Hindlimb muscle (tissue), 1 donor: ENCODE data around the gene ZBTB46. TPM values are rescaled to one million over a fixed set of nuclear protein-coding genes. Genes with fewer than 3 reads are reported as not detected.

Experiments used
- DNase-seq: peaks from one replicate; pipeline ENCODE4 v3.0.0-alpha.2; 2013
- polyA plus RNA-seq: library from polyadenylated mRNA; unstranded; fragments of 120-200 nt; gene quantifications from one replicate; pipeline ENCODE4 v1.2.1, GENCODE V29; 2013; ENCODE audit not compliant: insufficient read length

ZBTB46 gene
- polyA plus RNA-seq, 1 donor: 24.7 TPM

DNA sequence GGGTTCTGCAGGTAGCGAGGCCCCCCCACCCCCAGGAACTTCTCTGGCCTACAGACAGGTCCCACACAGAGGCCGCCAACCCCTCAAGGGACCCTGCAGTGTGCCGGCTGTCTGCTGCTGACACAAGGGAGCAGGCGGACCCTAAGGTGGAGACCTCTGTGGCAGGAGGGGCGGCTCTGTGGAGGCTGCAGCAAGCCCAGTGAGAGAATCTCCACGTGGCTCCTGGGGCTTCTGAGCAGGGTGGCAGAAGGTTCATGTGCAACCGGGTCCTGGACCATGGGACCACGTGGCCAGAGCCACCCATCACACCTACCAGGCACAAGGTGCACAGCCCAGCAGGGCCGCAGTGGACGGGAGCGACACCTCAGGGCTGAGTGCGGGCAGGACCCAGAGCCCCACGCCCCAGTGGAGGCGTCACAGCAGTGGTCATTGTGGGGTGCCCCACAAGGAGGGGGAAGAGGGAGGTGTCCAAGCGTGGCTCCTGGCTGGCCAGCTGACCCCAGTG, 127.5 kb downstream of the ZBTB46 start:
- no peak for DNase-seq

DNA sequence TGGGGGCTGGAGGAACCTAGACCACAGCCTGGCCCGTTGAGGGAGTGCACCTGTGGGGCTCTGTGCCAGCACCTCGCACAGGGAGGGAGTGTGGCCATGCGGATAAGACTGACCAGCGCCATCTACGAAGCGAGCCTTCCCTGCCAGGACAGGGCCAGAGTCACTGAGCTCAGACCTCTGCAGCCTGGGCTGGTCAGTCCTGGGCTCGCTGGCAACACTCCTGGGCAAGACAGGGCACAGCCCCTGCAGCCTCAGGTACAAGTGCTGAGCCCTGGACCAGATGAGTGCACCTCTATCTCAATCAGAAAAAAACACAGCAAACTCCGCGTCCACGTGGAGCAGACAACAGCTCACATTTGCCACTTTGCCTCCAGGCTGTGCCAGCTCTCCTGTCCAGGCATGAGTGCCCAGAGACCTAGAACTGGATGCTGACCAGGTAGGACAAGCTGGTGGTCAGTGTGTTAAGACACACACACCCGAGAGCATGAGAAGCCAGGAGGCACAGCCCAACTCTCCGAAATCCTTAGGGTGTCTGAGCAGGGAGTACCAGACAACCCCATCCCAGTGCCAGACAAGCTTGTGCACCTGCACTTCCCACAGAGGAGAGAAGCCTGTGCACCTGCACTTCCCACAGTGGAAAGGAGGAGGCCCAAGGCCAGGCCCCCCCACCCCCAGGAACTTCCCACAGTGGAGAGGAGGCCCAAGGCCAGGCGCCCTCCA, 128.2 kb downstream of the ZBTB46 start:
- no peak for DNase-seq

DNA sequence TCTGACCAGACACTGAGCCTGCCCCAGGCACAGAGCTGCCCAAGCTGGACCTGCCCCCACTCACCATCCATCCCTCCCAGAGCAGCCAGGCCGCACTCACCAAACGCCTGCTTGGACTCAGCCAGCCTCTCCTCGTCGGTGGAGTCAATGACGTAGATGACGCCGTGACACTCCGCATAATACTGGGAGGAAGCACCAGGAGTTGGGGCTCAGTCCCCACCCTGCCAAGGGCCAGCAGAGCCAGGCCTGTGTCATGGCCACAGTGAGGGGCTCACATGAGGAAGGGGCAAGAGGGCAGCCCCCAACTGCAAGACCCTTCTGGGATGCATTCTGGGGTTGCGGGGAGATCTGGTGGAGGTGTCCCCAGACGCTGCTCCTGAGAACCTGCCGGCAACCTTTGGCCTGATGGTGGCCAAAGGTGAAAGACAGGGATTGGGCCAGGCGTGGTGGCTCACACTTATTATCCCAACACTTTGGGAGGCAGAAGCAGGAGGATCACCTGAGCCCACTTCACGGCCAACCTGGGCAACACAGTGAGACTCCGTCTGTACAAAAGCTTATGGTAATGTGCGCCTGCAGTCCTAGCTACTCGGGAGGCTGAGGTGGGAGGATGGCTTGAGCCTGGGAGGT, 128.9 kb downstream of the ZBTB46 start:
- no peak for DNase-seq

DNA sequence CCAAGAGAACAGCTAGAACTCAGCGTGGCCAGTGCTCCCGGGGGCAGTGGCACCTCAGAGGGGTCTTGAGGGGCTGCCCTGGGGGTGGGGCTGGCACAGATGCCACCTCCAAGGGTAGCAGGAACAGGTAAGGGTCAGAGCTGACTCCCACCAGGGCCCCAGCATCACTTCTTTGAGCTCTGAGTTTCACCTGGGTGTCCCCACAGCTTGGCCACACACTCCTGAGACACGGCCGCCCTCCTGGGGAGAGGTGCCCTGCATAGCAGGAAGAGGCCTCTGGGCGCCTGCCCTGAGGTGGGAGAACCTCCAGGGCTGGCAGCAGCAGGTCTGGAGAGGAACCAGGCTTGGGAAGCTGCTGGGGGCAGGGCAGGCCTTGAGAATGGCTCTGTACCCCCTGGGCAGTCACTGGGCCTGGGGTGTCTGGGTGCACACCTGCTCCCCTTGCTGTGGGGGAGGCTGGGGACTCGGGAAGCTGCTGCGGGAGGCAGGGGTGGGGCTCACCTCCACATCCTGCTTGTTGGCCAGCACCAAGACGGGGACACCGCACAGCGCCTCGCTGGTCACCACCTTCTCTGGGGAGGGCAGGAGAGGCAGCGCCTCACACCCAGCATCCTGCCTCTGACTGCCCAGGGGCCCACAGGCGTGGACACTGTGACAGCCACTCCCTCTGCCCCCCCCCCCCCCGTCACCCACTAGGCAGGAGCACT, 129.6 kb downstream of the ZBTB46 start:
- no peak for DNase-seq

DNA sequence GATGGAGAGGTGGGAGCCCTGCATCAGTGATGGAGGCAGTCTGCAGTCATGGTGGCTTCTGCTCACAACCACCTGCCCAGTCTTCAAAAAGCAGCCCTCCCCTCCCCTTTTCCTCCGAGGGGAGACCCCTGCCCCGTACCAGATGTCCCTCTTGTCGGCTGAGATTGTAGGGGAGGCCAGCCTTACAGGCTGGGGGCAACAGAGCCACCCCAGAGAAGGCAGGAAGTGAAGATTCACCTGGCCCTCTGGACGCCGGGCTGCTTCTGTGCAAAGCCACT, 130.1 kb downstream of the ZBTB46 start:
- no peak for DNase-seq

DNA sequence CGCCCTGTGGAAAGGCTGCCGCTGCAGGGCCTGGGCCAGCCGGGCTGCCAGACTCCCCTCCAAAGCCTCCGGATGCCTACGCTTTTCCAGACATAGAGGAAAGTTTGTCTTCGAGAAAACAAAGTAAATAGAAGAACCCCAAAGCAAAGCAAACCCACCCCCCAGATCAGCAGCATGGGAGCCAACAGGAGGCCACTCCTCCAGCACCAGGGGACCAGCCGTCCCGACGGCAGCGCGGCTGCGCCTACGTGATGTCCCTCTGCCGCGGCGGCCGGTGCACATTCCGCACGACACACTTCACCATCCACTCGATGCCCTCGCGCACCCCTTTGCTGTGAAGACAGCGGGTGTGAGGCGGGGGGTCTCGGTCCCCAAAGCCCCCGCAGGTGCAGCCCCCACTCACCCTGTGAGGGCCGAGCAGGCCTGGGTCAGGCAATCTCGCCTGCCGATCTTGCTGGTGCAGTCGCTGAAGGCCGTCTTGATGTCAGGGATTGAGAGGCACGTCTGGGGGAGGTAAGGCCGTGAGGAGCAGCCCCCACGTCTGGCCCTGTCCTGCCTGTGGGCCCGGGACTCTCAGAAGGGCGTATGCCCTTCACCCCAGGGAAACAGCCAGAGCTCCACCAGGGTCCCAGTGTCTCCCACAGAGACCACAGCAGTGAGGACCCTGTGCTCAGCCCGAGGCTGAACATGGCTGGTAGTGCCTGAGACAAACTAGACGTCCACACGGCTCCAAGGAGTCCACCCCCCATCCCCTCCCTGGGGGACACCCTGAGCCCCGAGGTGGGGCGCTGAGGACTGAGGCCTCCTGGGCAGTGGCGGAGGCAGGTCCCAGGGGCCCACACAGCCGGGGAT, 130.6 kb downstream of the ZBTB46 start:
- no peak for DNase-seq

DNA sequence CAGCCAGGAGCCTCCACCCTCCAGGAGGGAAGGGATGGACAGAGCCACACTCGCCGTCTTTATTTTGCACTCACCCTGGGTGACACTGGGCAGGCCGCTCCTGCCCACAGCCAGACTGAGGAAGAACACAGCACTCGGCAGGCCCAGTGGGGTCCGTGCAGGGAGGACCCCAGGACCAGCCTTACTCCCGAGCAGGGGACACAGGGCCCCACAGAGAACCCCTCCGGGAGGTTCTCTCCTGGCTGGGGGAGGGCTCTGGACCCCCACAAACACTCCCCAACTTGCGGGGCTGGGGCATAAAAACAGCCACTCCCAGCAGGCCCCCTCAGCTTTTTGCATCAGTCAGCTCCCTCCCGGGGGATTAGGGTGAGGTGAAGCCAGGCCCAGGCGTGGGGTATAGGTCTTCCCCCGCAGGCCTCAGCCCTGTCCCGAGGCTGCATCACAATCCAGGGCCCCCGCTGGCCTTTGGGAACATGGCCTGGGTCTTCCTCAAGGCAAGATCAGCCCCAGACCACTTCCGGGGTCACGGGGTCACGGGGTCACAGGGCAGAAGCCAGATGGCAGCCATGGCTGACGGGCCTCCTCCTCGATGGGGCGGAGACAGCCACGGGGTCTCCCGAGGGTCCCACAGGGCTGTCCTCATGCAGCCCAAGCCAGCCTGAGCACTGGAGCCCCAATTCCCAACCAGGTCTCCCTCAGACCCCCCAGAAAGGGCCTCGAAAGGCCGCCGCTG, 131.4 kb downstream of the ZBTB46 start:
- no peak for DNase-seq

DNA sequence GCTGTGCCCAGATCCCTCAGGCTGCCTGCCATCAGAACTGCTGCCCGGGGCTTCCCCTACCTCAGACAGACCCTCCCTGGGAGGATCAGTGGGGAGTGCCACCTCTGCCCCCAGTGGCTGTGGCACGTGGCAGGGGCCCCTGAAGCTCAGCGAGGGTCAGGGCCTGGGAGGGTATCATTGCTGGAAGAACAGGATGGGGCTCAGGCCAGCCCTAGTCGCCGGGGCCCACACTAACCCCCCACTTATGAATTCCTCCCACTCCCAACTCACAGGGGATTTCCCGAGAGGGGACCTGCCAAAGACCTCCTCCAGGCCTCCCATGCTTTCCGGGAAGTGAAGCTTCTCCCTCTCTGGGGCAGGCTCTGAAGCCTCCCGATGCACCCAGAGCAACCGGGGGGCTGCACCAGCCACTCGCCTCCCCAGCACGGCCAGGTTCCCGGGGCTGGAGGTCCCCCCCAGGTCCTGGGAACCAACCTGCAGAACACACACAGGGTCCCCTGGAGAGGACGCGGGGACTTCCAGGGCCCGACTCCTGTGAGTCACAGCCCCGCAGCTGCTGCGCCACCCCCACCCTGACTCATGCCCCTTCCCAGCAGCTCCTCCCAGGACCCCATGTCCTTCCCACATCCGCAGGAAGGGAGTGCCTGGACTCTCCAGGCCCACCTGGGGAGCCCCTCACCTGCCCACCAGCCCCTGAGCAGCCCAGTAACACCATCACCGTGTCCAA, 132.2 kb downstream of the ZBTB46 start:
- DNase-seq: no peak

DNA sequence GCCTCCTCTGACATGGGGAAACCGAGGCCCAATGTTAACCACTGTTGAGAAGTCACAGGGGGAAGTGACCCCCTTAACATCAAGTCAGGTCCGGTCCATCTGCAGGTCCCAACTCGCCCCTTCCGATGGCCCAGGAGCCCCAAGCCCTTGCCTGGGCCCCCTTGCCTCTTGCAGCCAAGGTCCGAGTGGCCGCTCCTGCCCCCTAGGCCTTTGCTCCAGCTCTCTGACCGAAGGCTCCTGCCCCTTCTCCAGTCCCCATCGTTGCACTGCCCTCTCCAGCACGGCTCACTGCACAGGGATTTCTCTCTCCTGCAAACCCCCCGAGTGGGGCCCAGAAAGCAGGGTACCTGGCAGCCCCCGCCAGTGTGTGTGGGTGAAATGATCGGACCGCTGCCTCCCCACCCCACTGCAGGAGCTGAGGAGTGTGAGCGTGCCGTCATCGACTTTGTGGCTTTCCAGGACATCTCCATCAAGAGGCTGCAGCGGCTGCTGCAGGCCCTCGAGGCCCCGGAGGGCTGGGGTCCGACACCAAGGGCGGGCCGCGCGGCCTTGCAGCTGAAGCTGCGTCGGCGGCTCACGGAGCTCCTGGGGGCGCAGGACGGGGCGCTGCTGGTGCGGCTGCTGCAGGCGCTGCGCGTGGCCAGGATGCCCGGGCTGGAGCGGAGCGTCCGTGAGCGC, 133.1 kb downstream of the ZBTB46 start:
- DNase-seq: no peak

DNA sequence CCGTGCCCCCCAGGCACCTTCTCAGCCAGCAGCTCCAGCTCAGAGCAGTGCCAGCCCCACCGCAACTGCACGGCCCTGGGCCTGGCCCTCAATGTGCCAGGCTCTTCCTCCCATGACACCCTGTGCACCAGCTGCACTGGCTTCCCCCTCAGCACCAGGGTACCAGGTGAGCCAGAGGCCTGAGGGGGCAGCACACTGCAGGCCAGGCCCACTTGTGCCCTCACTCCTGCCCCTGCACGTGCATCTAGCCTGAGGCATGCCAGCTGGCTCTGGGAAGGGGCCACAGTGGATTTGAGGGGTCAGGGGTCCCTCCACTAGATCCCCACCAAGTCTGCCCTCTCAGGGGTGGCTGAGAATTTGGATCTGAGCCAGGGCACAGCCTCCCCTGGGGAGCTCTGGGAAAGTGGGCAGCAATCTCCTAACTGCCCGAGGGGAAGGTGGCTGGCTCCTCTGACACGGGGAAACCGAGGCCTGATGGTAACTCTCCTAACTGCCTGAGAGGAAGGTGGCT, 133.7 kb downstream of the ZBTB46 start:
- no peak for DNase-seq

DNA sequence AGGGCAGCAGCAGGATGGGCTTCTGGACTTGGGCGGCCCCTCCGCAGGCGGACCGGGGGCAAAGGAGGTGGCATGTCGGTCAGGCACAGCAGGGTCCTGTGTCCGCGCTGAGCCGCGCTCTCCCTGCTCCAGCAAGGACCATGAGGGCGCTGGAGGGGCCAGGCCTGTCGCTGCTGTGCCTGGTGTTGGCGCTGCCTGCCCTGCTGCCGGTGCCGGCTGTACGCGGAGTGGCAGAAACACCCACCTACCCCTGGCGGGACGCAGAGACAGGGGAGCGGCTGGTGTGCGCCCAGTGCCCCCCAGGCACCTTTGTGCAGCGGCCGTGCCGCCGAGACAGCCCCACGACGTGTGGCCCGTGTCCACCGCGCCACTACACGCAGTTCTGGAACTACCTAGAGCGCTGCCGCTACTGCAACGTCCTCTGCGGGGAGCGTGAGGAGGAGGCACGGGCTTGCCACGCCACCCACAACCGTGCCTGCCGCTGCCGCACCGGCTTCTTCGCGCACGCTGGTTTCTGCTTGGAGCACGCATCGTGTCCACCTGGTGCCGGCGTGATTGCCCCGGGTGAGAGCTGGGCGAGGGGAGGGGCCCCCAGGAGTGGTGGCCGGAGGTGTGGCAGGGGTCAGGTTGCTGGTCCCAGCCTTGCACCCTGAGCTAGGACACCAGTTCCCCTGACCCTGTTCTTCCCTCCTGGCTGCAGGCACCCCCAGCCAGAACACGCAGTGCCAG, 134.3 kb downstream of the ZBTB46 start, which contains the start of gene TNFRSF6B:
TNFRSF6B (plus strand) TSS at position 25 of the 729 bp plus-strand sequence; CDS start at position 141, 116 bp downstream.
- no peak for DNase-seq

DNA sequence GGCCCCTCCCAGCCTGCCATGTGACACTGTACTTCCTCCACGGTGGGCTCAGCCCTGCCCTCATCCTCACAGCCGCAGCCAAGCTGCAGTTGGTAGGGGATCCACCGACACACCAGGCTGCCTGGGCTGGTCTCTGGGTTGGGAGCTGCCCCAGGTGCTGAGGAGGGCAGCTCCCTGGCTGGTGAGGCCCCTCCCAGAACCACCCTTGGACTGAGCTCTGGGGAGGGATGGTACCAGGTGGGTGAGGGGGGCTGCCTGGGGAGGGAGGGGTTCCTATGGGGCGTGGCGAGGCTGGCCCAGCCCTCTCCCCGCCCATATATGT, 134.8 kb downstream of the ZBTB46 start:
- no peak for DNase-seq

DNA sequence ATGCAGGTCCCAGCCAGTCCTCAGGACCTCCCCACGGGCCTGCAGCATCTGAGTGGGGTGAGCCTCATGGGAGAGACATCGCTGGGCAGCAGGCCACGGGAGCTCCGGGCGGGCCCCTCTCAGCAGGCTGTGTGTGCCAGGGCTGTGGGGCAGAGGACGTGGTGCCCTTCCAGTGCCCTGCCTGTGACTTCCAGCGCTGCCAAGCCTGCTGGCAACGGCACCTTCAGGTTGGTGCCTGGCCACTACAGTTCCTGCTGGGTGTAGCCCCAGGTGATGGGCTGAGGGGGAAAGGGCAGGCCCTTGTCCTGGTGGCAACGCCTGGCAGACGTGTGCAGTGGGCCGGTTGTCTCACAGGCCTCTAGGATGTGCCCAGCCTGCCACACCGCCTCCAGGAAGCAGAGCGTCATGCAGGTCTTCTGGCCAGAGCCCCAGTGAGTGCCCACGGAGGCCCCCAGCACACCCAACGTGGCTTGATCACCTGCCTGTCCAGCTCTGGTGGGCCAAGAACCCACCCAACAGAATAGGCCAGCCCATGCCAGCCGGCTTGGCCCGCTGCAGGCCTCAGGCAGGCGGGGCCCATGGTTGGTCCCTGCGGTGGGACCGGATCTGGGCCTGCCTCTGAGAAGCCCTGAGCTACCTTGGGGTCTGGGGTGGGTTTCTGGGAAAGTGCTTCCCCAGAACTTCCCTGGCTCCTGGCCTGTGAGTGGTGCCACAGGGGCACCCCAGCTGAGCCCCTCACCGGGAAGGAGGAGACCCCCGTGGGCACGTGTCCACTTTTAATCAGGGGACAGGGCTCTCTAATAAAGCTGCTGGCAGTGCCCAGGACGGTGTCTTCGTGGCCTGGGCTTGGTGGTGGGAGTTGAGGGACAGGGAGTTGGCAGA, 135.4 kb downstream of the ZBTB46 start:
- no peak for DNase-seq

DNA sequence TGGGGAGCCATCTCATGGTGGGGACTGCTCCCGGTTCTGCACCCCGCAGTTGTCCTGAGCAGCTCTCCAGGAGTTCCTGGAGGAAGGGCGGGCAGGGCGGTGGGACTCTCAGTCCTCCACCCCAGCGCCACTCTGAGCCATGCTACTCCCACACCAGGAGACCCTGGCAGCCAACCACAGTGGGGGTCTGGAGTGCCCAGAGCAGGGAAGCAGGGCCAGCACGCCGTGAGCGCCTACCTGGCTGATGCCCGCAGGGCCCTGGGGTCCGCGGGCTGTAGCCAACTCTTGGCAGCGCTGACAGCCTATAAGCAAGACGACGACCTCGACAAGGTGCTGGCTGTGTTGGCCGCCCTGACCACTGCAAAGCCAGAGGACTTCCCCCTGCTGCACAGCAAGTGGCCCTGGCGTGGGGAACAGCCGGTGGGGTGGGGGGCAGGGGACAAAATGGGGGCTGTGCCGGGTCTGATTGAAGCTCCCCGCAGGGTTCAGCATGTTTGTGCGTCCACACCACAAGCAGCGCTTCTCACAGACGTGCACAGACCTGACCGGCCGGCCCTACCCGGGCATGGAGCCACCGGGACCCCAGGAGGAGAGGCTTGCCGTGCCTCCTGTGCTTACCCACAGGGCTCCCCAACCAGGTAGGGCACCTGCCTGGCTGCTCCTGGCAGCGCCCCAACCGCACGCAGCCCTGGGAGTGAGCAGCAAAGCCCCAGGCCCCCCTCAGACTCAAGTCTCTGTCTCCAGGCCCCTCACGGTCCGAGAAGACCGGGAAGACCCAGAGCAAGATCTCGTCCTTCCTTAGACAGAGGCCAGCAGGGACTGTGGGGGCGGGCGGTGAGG, 136.3 kb downstream of the ZBTB46 start:
- DNase-seq: no peak

DNA sequence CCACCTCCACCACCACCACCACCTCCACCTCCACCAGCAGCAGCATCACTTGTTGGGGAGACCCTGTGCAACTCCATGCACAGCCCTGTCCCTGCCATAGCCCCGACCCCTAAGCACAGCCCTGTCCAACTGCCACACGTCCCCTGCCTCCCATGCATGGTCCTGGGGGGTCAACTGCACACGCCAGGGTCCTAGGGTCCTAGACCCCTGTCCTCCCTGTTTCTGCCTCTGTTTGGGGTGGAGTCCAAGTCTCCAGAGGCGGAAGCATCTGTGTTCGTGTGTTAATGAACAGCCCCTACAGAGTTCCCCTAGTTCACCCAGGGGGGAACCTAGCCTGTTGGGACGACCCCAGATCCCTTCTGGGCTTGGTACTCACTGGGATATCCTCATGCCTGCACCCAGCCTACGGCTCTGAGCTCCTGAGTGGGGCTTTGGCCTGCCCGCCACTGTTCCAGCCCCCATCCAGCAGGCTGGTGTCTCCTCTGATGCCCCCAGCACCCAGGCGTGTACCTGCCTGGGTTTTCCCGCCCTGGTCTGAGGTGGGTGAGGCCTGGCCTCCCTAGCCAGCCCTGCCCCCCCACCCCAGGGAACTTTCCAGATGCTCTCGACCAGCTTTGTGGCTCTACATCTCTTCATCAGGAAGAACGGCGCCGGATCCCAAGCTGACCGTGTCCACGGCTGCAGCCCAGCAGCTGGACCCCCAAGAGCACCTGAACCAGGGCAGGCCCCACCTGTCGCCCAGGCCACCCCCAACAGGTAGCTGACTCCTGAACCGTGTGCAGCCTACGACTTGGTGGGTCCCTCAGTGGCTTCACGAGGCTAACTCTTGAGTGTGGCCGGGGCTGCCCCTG, 137.1 kb downstream of the ZBTB46 start:
- no peak for DNase-seq
